NCI-H187 (cell line): ENCODE results near the gene VDR.

Experiments
- DNase-seq, 2 experiments: peaks; one replicate each; lab custom pipeline; 2025; lab: John Stamatoyannopoulos, UW

Gene VDR

DNA sequence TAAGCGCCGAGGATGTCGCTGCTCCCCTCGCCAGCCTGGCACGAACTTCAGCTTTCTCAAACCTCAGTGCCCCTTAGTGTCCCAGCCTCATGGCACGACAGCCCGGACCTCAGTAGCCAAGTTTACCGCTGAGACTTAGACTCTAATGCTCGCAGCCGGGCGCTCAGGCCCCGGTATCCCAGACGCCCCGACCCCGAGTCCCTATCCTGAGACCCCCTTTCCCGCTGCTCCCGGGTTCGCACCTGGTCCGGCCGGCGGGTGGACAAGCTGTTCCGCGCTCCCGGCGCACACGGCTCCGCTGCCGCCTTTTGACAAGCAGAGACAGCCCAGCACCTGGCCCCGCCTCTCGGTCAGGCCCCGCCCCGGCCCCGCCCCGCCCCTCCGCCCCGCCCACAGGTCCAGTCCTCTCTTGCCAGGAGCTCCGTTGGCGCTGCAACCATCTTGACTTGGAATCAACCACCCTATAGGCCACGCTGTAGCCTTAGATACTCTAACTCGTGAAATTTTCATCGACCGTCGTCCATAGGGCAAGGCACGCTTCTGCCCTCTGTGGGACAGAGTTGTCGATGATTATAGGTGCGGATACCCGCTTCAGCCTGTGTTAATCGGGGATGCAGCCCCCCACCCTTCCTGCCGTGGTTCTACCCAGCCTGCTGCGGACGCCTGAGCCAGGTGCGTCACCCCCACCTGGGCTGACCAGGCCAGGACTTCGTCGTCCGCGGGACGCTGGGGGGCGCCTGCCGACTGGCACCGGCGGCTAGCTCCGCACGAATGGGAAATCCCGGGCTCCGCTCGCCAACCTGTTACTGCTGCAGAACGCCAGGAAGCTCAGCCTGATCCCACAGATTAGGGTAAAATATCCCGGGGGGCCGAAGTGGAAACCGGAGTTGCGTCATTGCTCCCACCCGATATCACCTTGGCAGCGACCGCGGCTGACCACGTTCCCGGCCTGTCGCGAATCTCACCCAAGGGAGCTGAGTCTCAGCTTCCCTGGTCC is at the start of gene VDR:
Gene VDR (minus strand): TSS at position 282 of the 997 bp plus-strand sequence. CDS start 25,881 bp downstream, outside the sequence.
- peak; percentile 52 to 62 for DNase-seq

DNA sequence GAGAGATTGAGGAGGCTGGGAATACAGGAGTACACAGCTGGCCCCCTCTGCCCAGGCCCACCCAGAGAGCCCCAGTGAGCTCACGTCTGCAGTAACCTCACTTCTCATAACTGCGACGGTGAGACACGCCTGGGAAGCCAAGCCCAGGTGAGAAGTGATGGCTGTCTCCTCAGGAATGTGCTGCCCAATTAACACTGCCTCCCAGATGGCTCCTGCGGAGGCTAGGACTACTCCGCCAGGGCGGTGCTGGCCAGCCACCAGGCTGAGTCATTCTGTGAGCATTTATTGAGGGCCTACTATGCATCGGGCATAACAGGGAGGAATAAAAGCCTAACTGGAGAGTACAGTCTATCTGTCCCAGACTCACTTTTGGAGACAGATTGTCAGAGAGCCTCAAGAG is 49.3 kb upstream of the VDR start:
- DNase-seq = no peak

GRCh38 chr12:47950856-47951468 is 46.2 kb upstream of the VDR start:
- no peak for DNase-seq

GRCh38 chr12:47949441-47950341 is 44.9 kb upstream of the VDR start:
- DNase-seq = peak in 1 of 2 experiments; percentile 54

DNA sequence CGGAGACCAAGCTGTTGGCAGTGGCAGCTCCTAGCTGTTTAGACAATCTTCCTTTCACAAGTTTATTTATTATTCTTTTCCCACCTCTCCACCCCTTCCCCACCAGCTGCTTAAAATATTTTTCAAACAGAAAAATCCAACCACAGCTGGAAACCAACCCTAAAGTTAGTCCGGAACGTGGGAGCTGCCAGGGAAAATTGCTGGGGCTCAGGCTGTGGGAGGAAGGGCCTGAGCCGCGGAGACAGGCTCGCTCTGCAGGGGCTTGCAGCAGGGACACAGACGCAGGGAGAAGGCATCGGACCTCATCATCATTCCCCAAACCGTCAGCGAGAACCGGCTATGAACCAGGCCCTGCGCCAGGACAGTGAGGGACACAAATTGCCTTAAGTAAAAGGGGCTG is 42.5 kb upstream of the VDR start:
- DNase-seq = no peak

GRCh38 chr12:47946413-47947323 is 41.9 kb upstream of the VDR start:
- DNase-seq = no peak

DNA sequence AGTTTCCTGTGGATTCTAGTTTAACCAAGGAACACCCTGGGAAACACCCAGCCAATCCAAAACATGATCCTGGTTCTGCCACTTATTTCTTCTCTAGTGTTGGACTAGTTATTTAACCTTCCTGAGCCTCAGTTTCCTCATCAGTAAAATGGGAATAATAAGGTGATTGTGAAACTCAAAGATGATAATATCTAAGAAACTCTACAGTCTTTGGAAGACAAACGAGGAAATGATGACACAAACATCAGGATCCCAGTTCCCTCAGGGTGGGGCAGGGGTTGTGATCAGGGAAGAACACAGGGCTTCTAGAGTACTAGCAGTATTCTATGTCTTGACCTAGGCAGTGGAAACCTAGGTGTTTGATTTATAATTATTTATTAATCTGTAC is 40.5 kb upstream of the VDR start:
- no peak for DNase-seq

DNA sequence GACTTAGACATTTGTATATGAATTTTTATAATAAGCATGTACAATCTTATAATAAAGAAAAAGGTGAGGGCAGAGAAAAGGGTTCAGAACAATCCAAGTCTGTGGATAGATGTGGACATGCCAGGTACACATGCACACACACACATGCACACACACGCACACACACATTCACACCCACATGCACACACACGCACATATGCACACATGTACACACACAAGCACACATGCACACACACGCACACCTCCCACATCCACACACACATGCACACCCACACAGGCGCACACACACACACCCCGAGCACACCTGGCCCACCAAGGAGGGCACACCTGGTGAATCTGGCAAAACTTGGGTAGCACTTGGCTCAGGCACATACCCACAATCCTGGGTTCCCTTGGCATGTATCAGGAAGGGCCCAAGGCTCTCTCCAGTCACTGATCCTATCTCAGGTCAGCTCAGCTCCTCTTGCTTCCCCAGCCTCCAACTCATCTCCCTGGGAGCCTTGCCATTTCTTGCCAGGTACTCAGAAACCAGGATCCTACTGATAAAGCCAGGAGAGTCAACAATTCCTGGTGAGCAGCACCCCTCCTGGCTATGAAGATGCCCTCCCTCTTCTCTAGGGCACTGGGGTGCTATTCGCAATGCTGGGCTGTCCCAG is 40.0 kb upstream of the VDR start:
- DNase-seq = no peak

DNA sequence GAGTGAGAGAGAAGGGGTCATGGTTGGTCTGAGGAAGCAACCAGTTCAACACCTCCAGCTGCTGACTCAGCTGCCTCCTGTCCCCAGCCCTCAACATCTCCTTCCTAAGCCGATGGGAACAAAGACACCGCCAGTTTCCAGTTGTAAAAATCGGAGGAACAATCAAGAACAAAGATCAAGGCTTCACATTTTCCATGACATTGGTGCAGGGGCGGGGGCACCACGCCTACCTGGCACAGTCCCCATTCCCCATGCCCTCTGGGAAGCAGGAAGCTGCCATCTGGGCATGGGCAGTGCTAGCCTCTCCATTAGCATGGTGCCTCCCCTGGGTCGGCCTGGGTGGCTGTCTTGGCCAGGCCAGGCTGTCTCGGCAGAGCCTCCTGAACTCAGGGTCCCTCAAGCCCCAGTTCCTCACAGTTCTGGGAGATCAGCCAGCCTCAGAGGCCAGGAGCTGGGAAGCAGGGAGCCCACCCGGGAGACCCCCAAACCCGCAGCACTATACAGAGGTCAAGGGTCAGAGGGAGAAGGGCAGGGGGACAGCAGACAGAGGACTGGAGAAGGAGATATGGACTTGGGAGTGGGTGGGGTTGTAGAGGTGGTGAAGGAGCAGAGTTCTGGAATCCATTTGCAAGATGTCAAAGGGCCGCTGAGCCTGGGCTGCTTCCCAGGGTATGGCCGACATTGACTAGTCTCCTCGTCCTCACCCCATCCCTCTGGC is 39.0 kb upstream of the VDR start:
- no peak for DNase-seq

DNA sequence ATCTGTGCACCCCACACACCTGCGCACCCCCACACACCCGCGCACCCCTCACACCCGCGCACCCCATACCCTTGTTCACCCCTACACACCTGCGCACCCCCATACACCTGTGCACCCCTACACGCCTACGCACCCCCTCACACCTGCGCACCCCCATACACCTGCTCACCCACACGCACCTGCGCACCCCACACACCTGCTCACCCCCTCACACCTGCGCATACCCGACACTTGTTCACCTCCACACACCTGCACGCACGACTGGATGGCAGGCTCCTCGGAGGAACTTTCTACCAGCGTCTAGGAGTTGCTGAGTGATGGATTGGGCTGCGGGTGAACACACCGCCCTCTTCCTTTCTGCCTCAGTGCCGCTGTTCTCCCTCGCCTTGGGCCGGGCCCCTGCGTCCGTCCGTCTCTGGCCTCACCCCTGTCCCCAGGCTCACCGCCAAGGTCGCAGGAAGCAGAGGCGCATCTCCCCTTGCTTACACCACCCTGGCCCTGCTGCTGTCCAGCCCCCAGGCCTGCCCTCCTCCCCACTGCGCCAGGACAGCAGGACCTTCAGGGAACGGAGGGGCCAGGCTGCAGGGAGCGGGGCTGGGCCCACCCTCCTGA is 37.9 kb upstream of the VDR start:
- DNase-seq = no peak

GRCh38 chr12:47941871-47942613 is 37.2 kb upstream of the VDR start:
- no peak for DNase-seq

GRCh38 chr12:47941475-47941780 is 36.6 kb upstream of the VDR start:
- DNase-seq = no peak

DNA sequence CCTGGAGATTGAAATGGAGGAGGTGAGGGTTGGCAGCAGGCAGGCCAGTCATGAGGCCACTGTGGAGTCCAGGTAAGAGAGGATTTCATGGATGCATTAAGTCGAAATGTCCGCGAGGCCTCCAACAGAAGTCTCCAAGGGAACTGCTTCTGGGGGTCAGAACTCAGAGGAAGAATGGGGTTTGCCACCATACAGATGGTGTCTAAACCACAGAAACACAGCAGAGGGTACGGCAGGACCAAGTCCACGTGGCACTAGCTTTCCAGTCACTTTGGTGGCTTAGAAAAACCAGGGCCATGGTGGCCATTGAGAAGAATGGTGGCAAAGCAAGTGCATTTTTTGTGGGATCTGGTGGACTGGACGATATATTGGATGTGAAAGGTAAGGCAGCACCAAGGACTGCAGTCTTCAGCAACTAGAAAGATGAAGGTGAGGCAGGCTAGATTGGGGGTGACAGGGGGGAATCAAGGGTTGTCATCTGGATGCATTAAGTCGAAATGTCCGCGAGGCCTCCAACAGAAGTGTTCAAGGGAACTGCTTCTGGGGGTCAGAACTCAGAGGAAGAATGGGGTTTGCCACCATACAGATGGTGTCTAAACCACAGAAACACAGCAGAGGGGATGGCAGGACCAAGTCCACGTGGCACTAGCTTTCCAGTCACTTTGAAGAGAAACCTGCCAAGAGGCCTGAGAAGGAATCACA is 36.1 kb upstream of the VDR start:
- no peak for DNase-seq

GRCh38 chr12:47939009-47939601 is 34.3 kb upstream of the VDR start:
- DNase-seq = no peak

GRCh38 chr12:47938594-47938993 is 33.8 kb upstream of the VDR start:
- DNase-seq = no peak

GRCh38 chr12:47938093-47938492 is 33.3 kb upstream of the VDR start:
- DNase-seq = no peak

- DNase-seq = no peak
Measured at GRCh38 chr12:47935184-47935583, 30.4 kb upstream of the VDR start.

GRCh38 chr12:47931187-47931586 is 26.4 kb upstream of the VDR start:
- no peak for DNase-seq
